ENCODE results near the gene C3orf85. TPM values are rescaled to one million over a fixed set of nuclear protein-coding genes. Genes with fewer than 3 reads are reported as not detected.

The C3orf85 gene
- polyA plus RNA-seq, 3 donors = not detected

- Mint-ChIP-seq H3K9me3 (peaks cover 0 to 10% (median 3%) of the 10 kb centered on the region in 7 donors), H3K4me3 (no peak overlapping the region), H3K27ac (no peak overlapping the region), H3K36me3 (no peaks in the 10 kb centered on the region), H3K4me1 (no peaks in the 10 kb centered on the region), H3K27me3 (ENCODE audit: low read depth in 3 of 3) (peaks cover 0 to 1% (median 0%) of the 10 kb centered on the region in 3 donors)
- no peak for TF ChIP-seq CTCF (IDR thresholded peaks at IDR 0.05)
- intact Hi-C loops (cut with micrococcal nuclease) = no loop called here
- Histone ChIP-seq H3K4me2 (replicated peaks; ENCODE audit: extremely low read depth, low read length, poor library complexity, severe bottlenecking) (no peak overlapping the region), H2AFZ (ENCODE audit: insufficient read depth, low read depth, low read length, poor library complexity, severe bottlenecking) (no peak overlapping the region), H3K27me3 (ENCODE audit: control insufficient read depth in 2 of 2, insufficient read depth in 2 of 2, low read length in 2 of 2) (no peaks in the 10 kb centered on the region), H3K36me3 (replicated peaks in 1 of 2; ENCODE audit: control insufficient read depth in 1 of 2, insufficient read depth in 2 of 2, low read length in 2 of 2) (no peaks in the 10 kb centered on the region), H3K9ac (ENCODE audit: insufficient read depth, low read length, poor library complexity, severe bottlenecking) (no peak overlapping the region), H3K4me1 (ENCODE audit: control insufficient read depth in 1 of 2, insufficient read depth in 2 of 2, low read length in 2 of 2) (no peaks in the 10 kb centered on the region), H3K4me3 (replicated peaks in 1 of 3; ENCODE audit: low read depth in 2 of 3, low read length in 3 of 3) (no peak overlapping the region), H3K79me2 (ENCODE audit: insufficient read depth, low read length) (no peaks in the 10 kb centered on the region), H3K27ac (ENCODE audit: low read depth in 1 of 2, low read length in 2 of 2) (no peak overlapping the region), H4K20me1 (ENCODE audit: insufficient read depth, low read length) (no peaks in the 10 kb centered on the region), H3K9me3 (replicated peaks in 1 of 2; ENCODE audit: control insufficient read depth in 1 of 2, insufficient read depth in 1 of 2, low read length in 2 of 2) (no peaks in the 10 kb centered on the region)
- DNase-seq = no peak
- 100% methylated on average over 1 of the region's 1 CpG for WGBS (ENCODE audit: insufficient coverage)
Measured at GRCh38 chr3:109143646-109144045, 7.1 kb downstream of the C3orf85 start.

GRCh38 chr3:109149078-109149477 lies 12.6 kb downstream of the C3orf85 start:
- H3K27ac Mint-ChIP-seq = no peak overlapping the region
- Histone ChIP-seq H4K20me1 (ENCODE audit: insufficient read depth, low read length) (no peaks in the 10 kb centered on the region), H3K9ac (ENCODE audit: insufficient read depth, low read length, poor library complexity, severe bottlenecking) (no peak overlapping the region), H3K4me1 (ENCODE audit: control insufficient read depth in 1 of 2, insufficient read depth in 2 of 2, low read length in 2 of 2) (no peaks in the 10 kb centered on the region), H2AFZ (ENCODE audit: insufficient read depth, low read depth, low read length, poor library complexity, severe bottlenecking) (no peak overlapping the region), H3K27ac (ENCODE audit: low read depth in 1 of 2, low read length in 2 of 2) (no peak overlapping the region), H3K4me2 (replicated peaks; ENCODE audit: extremely low read depth, low read length, poor library complexity, severe bottlenecking) (no peak overlapping the region), H3K36me3 (replicated peaks in 1 of 2; ENCODE audit: control insufficient read depth in 1 of 2, insufficient read depth in 2 of 2, low read length in 2 of 2) (no peaks in the 10 kb centered on the region), H3K27me3 (ENCODE audit: control insufficient read depth in 2 of 2, insufficient read depth in 2 of 2, low read length in 2 of 2) (no peaks in the 10 kb centered on the region), H3K79me2 (ENCODE audit: insufficient read depth, low read length) (no peaks in the 10 kb centered on the region), H3K9me3 (replicated peaks in 1 of 2; ENCODE audit: control insufficient read depth in 1 of 2, insufficient read depth in 1 of 2, low read length in 2 of 2) (no peaks in the 10 kb centered on the region), H3K4me3 (replicated peaks in 1 of 3; ENCODE audit: low read depth in 2 of 3, low read length in 3 of 3) (no peak overlapping the region)
- H3K4me3 Mint-ChIP-seq = no peak overlapping the region
- no peak for TF ChIP-seq CTCF (IDR thresholded peaks at IDR 0.05)
- H3K9me3 Mint-ChIP-seq = peaks cover 2 to 14% (median 6%) of the 10 kb centered on the region in 7 donors
- no peaks in the 10 kb centered on the region for H3K27me3 Mint-ChIP-seq (ENCODE audit: low read depth in 3 of 3)
- intact Hi-C loops (cut with micrococcal nuclease) = no loop called here
- H3K4me1 Mint-ChIP-seq = no peaks in the 10 kb centered on the region
- no peaks in the 10 kb centered on the region for H3K36me3 Mint-ChIP-seq
- DNase-seq = no peak
- WGBS (ENCODE audit: insufficient coverage) = no CpG with 5 or more reads among the region's 2 CpGs

All from CD14-positive monocyte (primary cell).